Kidney (tissue), 14 donors: ENCODE results near the gene SEMA5A. TPM values are rescaled to one million over a fixed set of nuclear protein-coding genes. Genes with fewer than 3 reads are reported as not detected.

ENCODE experiments used
- DNase-seq, 5 donors: peaks; one replicate each; pipeline ENCODE4 v3.0.0-alpha.2; 2013 to 2020
- FAIRE-seq: peaks from 2 replicates; lab custom pipeline; 2012; peaks lifted over from hg19 to GRCh38; lab: Jason Lieb, UNC
- H3K27ac ChIP-seq, 2 donors: one replicate each; pipeline ENCODE4 v1.7.0; 2013; ENCODE audit warnings: low read depth in 2 of 2, low read length in 2 of 2, inconsistent platforms in 1 of 2
- H3K27me3 ChIP-seq: one replicate; pipeline ENCODE4 v1.7.1; 2013; ENCODE audit warnings: low read length, inconsistent platforms; ENCODE audit not compliant: control insufficient read depth, insufficient read depth
- H3K36me3 ChIP-seq, 3 donors: one replicate each; pipeline versions ENCODE4 v1.7.0 to v1.7.1; 2013; ENCODE audit warnings: low read length in 3 of 3, control low read depth in 1 of 3, inconsistent platforms in 1 of 3; ENCODE audit not compliant: insufficient read depth in 3 of 3, control insufficient read depth in 2 of 3
- H3K4me1 ChIP-seq, 3 donors: one replicate each; pipeline versions ENCODE4 v1.7.0 to v1.7.1; 2013; ENCODE audit warnings: low read length in 3 of 3, inconsistent platforms in 1 of 3, low read depth in 1 of 3; ENCODE audit not compliant: control insufficient read depth in 2 of 3, insufficient read depth in 2 of 3
- H3K4me3 ChIP-seq, 3 donors: one replicate each; pipeline versions ENCODE4 v1.7.0 to v1.8.1; 2013; ENCODE audit warnings: low read length in 3 of 3, control low read depth in 1 of 3, inconsistent platforms in 1 of 3
- H3K9ac ChIP-seq, 3 donors: one replicate each; pipeline versions ENCODE4 v1.7.0 to v1.7.1; 2013; ENCODE audit warnings: low read length in 3 of 3, control low read depth in 1 of 3, inconsistent platforms in 1 of 3
- H3K9me3 ChIP-seq, 3 donors: one replicate each; pipeline versions ENCODE4 v1.7.0 to v1.7.1; 2013; ENCODE audit warnings: low read length in 3 of 3, control low read depth in 1 of 3, inconsistent platforms in 1 of 3; ENCODE audit not compliant: control insufficient read depth in 2 of 3, insufficient read depth in 1 of 3
- intact Hi-C: fragments of 100-400 bp; cut with DNase I; formaldehyde crosslinking; loops from one replicate; pipeline ENCODE4 v1.11.1; 2022
- polyA plus RNA-seq: library from polyadenylated mRNA; stranded (reverse); fragments of 350-450 nt; fragmentation: Illumina TruSeq; extraction: RNeasy Lipid Tissue Mini Kit (QIAGEN cat#74804); gene quantifications from one replicate; pipeline ENCODE4 v1.2.3, GENCODE V29; 2014; ENCODE audit warnings: low read depth, low replicate concordance; ENCODE audit not compliant: insufficient read depth
- total RNA-seq: library from RNA; stranded (reverse); fragmentation: NEBNext Ultra II Directional; extraction: Animal tissue kit (Norgen Biotek cat#: 25700); gene quantifications from one replicate; pipeline ENCODE4 v1.2.1, GENCODE V29; 2021
- TF ChIP-seq, protein P1 (sequence below): IDR thresholded peaks from 3 replicates; pipeline ENCODE4 v1.5.1; 2012; ENCODE audit warnings: mild to moderate bottlenecking, moderate library complexity, borderline replicate concordance; ENCODE audit not compliant: insufficient read depth; ENCODE audit errors: extremely low read depth
- donor health status: control.
- donor health status: control.
- donor health status: control.
- donor health status: control.
- donor health status: control.
- donor health status: DM: yes; HTN: yes; CAD: no.
- donor health status: Normal renal cell carcinoma (clear cell type).

Gene SEMA5A
- total and polyA plus RNA-seq, 2 donors from 2014 or later = 7.9 to 23.3 TPM

- Histone ChIP-seq H3K9ac (no peak overlapping the region), H3K4me1 (no peaks in the 10 kb centered on the region), H3K27ac (no peak overlapping the region), H3K27me3 (no peaks in the 10 kb centered on the region), H3K4me3 (no peak overlapping the region), H3K9me3 (no peaks in the 10 kb centered on the region), H3K36me3 (peaks cover 0 to 10% (median 3%) of the 10 kb centered on the region in 3 donors)
- TF ChIP-seq, protein P1, sequence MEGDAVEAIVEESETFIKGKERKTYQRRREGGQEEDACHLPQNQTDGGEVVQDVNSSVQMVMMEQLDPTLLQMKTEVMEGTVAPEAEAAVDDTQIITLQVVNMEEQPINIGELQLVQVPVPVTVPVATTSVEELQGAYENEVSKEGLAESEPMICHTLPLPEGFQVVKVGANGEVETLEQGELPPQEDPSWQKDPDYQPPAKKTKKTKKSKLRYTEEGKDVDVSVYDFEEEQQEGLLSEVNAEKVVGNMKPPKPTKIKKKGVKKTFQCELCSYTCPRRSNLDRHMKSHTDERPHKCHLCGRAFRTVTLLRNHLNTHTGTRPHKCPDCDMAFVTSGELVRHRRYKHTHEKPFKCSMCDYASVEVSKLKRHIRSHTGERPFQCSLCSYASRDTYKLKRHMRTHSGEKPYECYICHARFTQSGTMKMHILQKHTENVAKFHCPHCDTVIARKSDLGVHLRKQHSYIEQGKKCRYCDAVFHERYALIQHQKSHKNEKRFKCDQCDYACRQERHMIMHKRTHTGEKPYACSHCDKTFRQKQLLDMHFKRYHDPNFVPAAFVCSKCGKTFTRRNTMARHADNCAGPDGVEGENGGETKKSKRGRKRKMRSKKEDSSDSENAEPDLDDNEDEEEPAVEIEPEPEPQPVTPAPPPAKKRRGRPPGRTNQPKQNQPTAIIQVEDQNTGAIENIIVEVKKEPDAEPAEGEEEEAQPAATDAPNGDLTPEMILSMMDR = no peak
- intact Hi-C loops = no loop called here
- no peak for FAIRE-seq
- DNase-seq = no peak
Observed at GRCh38 chr5:9045946-9046345, 499.9 kb downstream of the SEMA5A start.

- DNase-seq (no peak), FAIRE-seq (no peak)
- Histone ChIP-seq H3K9me3 (no peaks in the 10 kb centered on the region), H3K27me3 (no peaks in the 10 kb centered on the region), H3K4me1 (no peaks in the 10 kb centered on the region), H3K36me3 (peaks cover 0 to 6% (median 0%) of the 10 kb centered on the region in 3 donors), H3K27ac (no peak overlapping the region), H3K4me3 (no peak overlapping the region), H3K9ac (no peak overlapping the region)
- intact Hi-C loops = no loop called here
- TF ChIP-seq, protein P1 = no peak
Observed at GRCh38 chr5:9042241-9042640, 503.6 kb downstream of the SEMA5A start.

DNA sequence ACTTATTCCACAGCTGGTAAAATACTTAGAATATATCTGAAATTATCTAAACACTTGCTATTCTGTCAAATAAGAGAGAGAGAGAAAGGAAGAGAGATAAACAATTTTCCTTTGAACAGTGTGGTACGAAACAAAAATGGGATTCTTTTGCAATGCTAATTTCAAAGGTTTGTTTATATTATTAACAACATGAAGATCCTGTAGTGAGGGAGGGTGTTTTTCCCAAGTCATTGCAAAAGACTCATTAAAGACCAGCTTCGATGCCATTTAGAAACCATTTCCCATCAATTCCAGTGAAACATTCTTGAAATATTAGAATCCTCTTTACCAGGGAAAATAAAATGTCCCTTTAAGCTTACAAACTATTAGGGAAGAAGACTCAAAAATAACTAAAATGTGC is 505.4 kb downstream of the SEMA5A start:
- no peak overlapping the region for H3K4me3 ChIP-seq
- H3K4me1 ChIP-seq = no peaks in the 10 kb centered on the region
- H3K9ac ChIP-seq = no peak overlapping the region
- DNase-seq = no peak
- intact Hi-C loops = no loop called here
- H3K27ac ChIP-seq = no peak overlapping the region
- no peaks in the 10 kb centered on the region for H3K27me3 ChIP-seq
- no peak for FAIRE-seq
- TF ChIP-seq, protein P1 = no peak
- peaks cover 0 to 6% (median 0%) of the 10 kb centered on the region in 3 donors for H3K36me3 ChIP-seq
- H3K9me3 ChIP-seq = no peaks in the 10 kb centered on the region

- no peak overlapping the region for H3K9ac ChIP-seq
- no peaks in the 10 kb centered on the region for H3K9me3 ChIP-seq
- intact Hi-C loops = no loop called here
- no peak overlapping the region for H3K27ac ChIP-seq
- no peaks in the 10 kb centered on the region for H3K36me3 ChIP-seq
- H3K27me3 ChIP-seq = no peaks in the 10 kb centered on the region
- TF ChIP-seq, protein P1 = no peak
- H3K4me1 ChIP-seq = no peaks in the 10 kb centered on the region
- H3K4me3 ChIP-seq = no peak overlapping the region
- FAIRE-seq (no peak), DNase-seq (no peak)
Observed at GRCh38 chr5:9037048-9037447, 508.8 kb downstream of the SEMA5A start.
